Cardiac muscle cell (in vitro differentiated cells and primary cell): ENCODE results near the gene JAM2. TPM values are rescaled to one million over a fixed set of nuclear protein-coding genes. Genes with fewer than 3 reads are reported as not detected.

Source experiments
- DNase-seq, 2 donors: peaks; one replicate each; pipeline versions ENCODE4 v3.0.0 to v3.0.0-alpha.2; 2010 to 2017; ENCODE audit warnings: low read depth in 1 of 2, low spot score in 1 of 2
- H3K27ac ChIP-seq: fragments of 200-600 bp; sonication (generic); 2 replicates; pipeline ENCODE4 v1.5.1; 2016
- H3K27me3 ChIP-seq: fragments of 200-600 bp; sonication (generic); 2 replicates; pipeline ENCODE4 v1.6.0; 2016; ENCODE audit warnings: control low read depth
- H3K36me3 ChIP-seq: fragments of 200-600 bp; sonication (generic); 2 replicates; pipeline ENCODE4 v1.5.1; 2016; ENCODE audit warnings: control low read depth
- H3K4me1 ChIP-seq: fragments of 200-600 bp; sonication (generic); 2 replicates; pipeline ENCODE4 v1.8.1; 2017; ENCODE audit warnings: low read depth, mild to moderate bottlenecking, mixed run types
- H3K4me3 ChIP-seq: fragments of 200-600 bp; sonication (generic); 2 replicates; pipeline ENCODE4 v1.5.1; 2016; ENCODE audit warnings: mild to moderate bottlenecking
- H3K9me3 ChIP-seq: fragments of 200-600 bp; sonication (generic); 2 replicates; pipeline ENCODE4 v1.5.1; 2017; ENCODE audit warnings: low read depth, mild to moderate bottlenecking, control low read depth
- polyA plus RNA-seq: library from polyadenylated mRNA; unstranded; fragments of >200 nt; fragmentation: Nextera tagmentation; extraction: Ambion mirVana; gene quantifications from 2 replicates; pipeline ENCODE4 v1.2.1, GENCODE V29; 2016
- total RNA-seq: library from RNA; depleted of rRNA; stranded (reverse); fragments of >200 nt; gene quantifications from 2 replicates; pipeline ENCODE4 v1.2.3, GENCODE V29; 2016
- TF ChIP-seq, protein P1 (sequence below): IDR thresholded peaks from 2 replicates; pipeline ENCODE4 v1.5.1; 2012; ENCODE audit warnings: low read depth, mild to moderate bottlenecking, low read length

Gene JAM2
- total and polyA plus RNA-seq, 2 experiments from 2014 or later = 0.63 to 3.1 TPM

DNA sequence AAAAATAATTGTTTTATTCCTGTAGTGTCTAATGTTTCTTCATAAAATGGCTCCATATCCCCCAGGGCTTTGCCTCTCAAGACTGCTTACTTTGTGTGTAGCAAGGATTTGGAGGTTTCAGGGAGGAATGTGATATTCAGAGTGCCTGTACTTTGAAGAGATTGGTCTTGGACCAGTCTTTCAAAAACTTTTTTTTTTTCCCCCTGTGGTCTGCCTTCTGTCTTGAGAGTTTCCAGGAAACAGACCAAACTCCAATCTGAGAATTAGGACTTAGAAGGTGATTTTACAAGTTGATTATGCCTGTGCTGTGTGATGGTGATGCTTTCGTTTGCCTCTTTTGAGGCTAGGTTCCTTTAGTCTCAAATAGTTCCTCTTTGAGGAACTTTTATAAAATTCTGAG lies 121.6 kb downstream of the JAM2 start:
- peaks cover 61% of the 10 kb centered on the region for H3K36me3 ChIP-seq
- TF ChIP-seq, protein P1, sequence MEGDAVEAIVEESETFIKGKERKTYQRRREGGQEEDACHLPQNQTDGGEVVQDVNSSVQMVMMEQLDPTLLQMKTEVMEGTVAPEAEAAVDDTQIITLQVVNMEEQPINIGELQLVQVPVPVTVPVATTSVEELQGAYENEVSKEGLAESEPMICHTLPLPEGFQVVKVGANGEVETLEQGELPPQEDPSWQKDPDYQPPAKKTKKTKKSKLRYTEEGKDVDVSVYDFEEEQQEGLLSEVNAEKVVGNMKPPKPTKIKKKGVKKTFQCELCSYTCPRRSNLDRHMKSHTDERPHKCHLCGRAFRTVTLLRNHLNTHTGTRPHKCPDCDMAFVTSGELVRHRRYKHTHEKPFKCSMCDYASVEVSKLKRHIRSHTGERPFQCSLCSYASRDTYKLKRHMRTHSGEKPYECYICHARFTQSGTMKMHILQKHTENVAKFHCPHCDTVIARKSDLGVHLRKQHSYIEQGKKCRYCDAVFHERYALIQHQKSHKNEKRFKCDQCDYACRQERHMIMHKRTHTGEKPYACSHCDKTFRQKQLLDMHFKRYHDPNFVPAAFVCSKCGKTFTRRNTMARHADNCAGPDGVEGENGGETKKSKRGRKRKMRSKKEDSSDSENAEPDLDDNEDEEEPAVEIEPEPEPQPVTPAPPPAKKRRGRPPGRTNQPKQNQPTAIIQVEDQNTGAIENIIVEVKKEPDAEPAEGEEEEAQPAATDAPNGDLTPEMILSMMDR = no peak

DNA sequence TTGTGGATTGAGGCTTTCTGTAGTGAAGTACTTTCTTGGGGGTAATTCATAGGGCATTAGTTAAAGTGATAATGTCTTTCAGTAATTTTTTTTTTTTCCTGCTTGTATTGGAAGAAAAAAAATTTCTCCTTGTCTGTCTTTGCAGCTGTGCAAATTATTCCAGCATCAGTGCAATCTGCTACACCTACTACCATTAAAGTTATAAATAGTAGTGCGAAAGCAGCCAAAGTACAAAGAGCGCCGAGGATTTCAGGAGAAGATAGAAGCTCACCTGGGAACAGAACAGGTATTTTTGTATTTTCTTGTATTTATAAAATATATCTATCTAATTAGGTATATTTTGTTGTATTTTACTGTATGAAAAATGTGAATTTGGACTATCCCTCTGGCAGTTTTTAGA lies 125.0 kb downstream of the JAM2 start:
- no peak for DNase-seq
- Histone ChIP-seq H3K4me1 (no peaks in the 10 kb centered on the region), H3K36me3 (peaks cover 49% of the 10 kb centered on the region), H3K9me3 (no peaks in the 10 kb centered on the region), H3K4me3 (no peak overlapping the region), H3K27ac (no peak overlapping the region), H3K27me3 (no peaks in the 10 kb centered on the region)
- TF ChIP-seq, protein P1 = no peak

More for the DNA sequence above, 121.6 kb downstream of the JAM2 start:
- no peaks in the 10 kb centered on the region for H3K9me3 ChIP-seq
- DNase-seq = no peak
- H3K4me3 ChIP-seq = no peak overlapping the region
- H3K27ac ChIP-seq = no peak overlapping the region
- H3K4me1 ChIP-seq = no peaks in the 10 kb centered on the region
- H3K27me3 ChIP-seq = no peaks in the 10 kb centered on the region

Other genes starting within 250 kb of the JAM2 start
- 25.1 and 34.7 TPM in 2 replicates for gene MRPL39, start 31.8 kb upstream of the JAM2 start, total RNA-seq
- gene MRPL39, start 31.8 kb upstream of the JAM2 start, polyA plus RNA-seq = 87.9 and 94.6 TPM in 2 replicates
- gene ATP5PF, start 95.6 kb downstream of the JAM2 start, total RNA-seq = 252 and 394 TPM in 2 replicates
- gene ATP5PF, start 95.6 kb downstream of the JAM2 start, polyA plus RNA-seq = 903 and 1,079 TPM in 2 replicates
- 18.5 and 18.6 TPM in 2 replicates for gene GABPA, start 95.7 kb downstream of the JAM2 start, total RNA-seq
- 18.3 and 20.4 TPM in 2 replicates for gene GABPA, start 95.7 kb downstream of the JAM2 start, polyA plus RNA-seq